ENCODE results near the gene AMPH. TPM values are rescaled to one million over a fixed set of nuclear protein-coding genes. Genes with fewer than 3 reads are reported as not detected.

AMPH gene
- total and polyA plus RNA-seq, 2 experiments from 2014 or later, result 0.48 to 1.4 TPM

DNA sequence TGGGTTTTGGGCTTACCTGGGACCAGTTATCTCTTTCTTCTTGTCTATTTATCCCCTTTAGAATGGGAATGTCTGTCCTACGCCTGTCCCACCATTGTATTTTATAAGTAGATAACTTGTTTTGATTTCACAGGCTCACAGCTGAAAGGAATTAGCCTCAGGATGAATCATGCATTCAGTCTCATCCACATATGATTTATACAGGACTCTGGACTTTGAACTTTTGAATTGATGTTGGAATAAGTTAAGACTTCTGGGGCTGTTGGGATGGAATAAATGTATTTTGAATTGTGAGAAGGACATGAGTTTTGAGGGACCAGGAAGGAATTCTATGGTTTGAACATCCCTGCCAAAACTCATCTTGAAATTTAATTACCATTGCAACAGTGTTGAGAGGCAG is 112.6 kb downstream of the AMPH start:
- H3K27me3 ChIP-seq, result no peaks in the 10 kb centered on the region
- no peak overlapping the region for H3K27ac ChIP-seq
- H3K4me3 ChIP-seq, result no peak overlapping the region
- H3K4me1 ChIP-seq (ENCODE audit: low read depth), result no peaks in the 10 kb centered on the region
- DNase-seq (ENCODE audit: low read depth in 1 of 2, low spot score in 1 of 2), result no peak
- H3K36me3 ChIP-seq, result no peaks in the 10 kb centered on the region
- TF ChIP-seq CTCF (IDR thresholded peaks at IDR 0.05; ENCODE audit: low read depth, low read length), result no peak
- H3K9me3 ChIP-seq (ENCODE audit: low read depth), result no peaks in the 10 kb centered on the region

GRCh38 chr7:38512704-38513103 is 118.5 kb downstream of the AMPH start:
- Histone ChIP-seq H3K36me3 (no peaks in the 10 kb centered on the region), H3K27ac (no peak overlapping the region), H3K9me3 (ENCODE audit: low read depth) (no peaks in the 10 kb centered on the region), H3K4me1 (ENCODE audit: low read depth) (no peaks in the 10 kb centered on the region), H3K27me3 (no peaks in the 10 kb centered on the region), H3K4me3 (no peak overlapping the region)
- TF ChIP-seq CTCF (IDR thresholded peaks at IDR 0.05; ENCODE audit: low read depth, low read length), result no peak
- peak; percentile 40 for DNase-seq (ENCODE audit: low read depth in 1 of 2, low spot score in 1 of 2)

DNA sequence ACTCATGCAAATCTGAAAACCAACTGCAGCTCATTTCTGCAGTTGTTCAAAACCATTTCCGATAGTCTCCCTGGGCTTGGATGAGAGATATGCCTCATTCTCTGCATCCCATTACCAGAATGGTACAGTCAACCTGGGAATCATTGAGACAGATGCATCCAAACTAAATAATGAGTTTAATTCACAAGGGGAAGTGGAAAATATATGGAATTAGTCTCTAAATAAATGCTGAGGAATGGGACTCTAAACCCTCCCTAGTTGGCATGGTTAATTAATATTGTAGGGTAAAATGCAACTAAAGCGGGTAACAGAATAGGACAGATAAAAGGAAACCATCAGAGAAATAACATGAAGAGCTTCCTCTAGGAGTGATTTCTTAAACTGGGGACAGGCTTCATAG is 118.9 kb downstream of the AMPH start:
- no peak for TF ChIP-seq CTCF (IDR thresholded peaks at IDR 0.05; ENCODE audit: low read depth, low read length)
- H3K27ac ChIP-seq, result no peak overlapping the region
- H3K36me3 ChIP-seq, result no peaks in the 10 kb centered on the region
- H3K4me3 ChIP-seq, result no peak overlapping the region
- no peaks in the 10 kb centered on the region for H3K4me1 ChIP-seq (ENCODE audit: low read depth)
- H3K9me3 ChIP-seq (ENCODE audit: low read depth), result no peaks in the 10 kb centered on the region
- no peak for DNase-seq (ENCODE audit: low read depth in 1 of 2, low spot score in 1 of 2)
- H3K27me3 ChIP-seq, result peaks cover 2% of the 10 kb centered on the region

- no peak for DNase-seq (ENCODE audit: low read depth in 1 of 2, low spot score in 1 of 2)
- TF ChIP-seq CTCF (IDR thresholded peaks at IDR 0.05; ENCODE audit: low read depth, low read length), result no peak
- Histone ChIP-seq H3K4me3 (no peak overlapping the region), H3K27ac (no peak overlapping the region), H3K36me3 (no peaks in the 10 kb centered on the region), H3K27me3 (peaks cover 11% of the 10 kb centered on the region), H3K4me1 (ENCODE audit: low read depth) (no peaks in the 10 kb centered on the region), H3K9me3 (ENCODE audit: low read depth) (no peaks in the 10 kb centered on the region)
These were observed 123.8 kb downstream of the AMPH start for GRCh38 chr7:38507384-38507783.

DNA sequence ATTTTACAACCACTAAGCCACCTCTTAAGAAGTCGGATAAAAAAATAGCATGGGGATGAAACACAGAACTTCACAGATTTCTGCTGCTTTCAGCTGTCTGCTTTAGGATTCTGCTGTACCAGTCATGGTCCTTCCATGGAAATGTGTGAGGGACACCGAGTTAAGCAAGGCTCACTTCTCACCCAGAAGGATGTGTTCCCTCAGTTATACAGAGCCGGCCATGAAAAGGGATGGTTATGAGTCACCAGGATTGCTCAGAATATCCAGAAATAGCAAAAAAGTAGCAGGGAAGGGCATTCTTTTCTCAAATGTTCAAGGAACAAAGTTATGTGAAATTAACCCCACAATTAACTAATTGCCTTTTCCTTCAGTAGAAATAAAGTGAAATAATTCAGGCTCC is 124.4 kb downstream of the AMPH start:
- no peak overlapping the region for H3K4me3 ChIP-seq
- DNase-seq (ENCODE audit: low read depth in 1 of 2, low spot score in 1 of 2), result peak in 1 of 2 donors; percentile 47
- H3K27ac ChIP-seq, result no peak overlapping the region
- H3K4me1 ChIP-seq (ENCODE audit: low read depth), result no peaks in the 10 kb centered on the region
- H3K27me3 ChIP-seq, result peaks cover 11% of the 10 kb centered on the region
- TF ChIP-seq CTCF (IDR thresholded peaks at IDR 0.05; ENCODE audit: low read depth, low read length), result no peak
- H3K36me3 ChIP-seq, result no peaks in the 10 kb centered on the region
- no peaks in the 10 kb centered on the region for H3K9me3 ChIP-seq (ENCODE audit: low read depth)

DNA sequence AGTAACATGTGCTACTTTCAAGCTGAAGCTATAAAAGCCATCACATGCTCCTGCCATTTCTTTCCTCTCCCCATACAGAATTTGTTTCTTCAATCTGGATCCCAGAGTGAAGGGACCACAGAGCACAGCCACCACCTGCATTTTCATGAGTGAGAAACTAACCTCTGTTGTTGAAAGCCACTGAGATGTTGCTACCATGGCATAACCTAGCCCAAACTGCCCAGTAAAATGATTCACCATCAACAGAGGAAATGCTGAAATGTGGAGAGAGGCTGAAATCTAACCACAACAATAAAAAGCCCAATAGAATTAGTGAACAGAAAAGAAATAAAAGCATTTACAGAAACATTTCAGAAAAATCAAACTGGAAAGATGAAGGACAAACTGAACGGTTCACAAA is 125.2 kb downstream of the AMPH start:
- DNase-seq (ENCODE audit: low read depth in 1 of 2, low spot score in 1 of 2), result peak in 1 of 2 donors; percentile 3
- no peak for TF ChIP-seq CTCF (IDR thresholded peaks at IDR 0.05; ENCODE audit: low read depth, low read length)
- Histone ChIP-seq H3K36me3 (no peaks in the 10 kb centered on the region), H3K9me3 (ENCODE audit: low read depth) (no peaks in the 10 kb centered on the region), H3K4me1 (ENCODE audit: low read depth) (no peaks in the 10 kb centered on the region), H3K4me3 (no peak overlapping the region), H3K27ac (no peak overlapping the region), H3K27me3 (peaks cover 11% of the 10 kb centered on the region)
